SHP77 (cell line): ENCODE results near the gene ADCK2.
"Not testable (repeated sequence)": the region's sequence is repeated elsewhere in the genome, so short reads cannot be mapped to it uniquely, and the experiment has no call there.

Source experiments
- DNase-seq, 2 experiments: peaks; one replicate each; lab custom pipeline; 2025; lab: John Stamatoyannopoulos, UW

The ADCK2 gene

GRCh38 chr7:140738280-140738679 is 65.5 kb downstream of the ADCK2 start:
- no peak for DNase-seq

GRCh38 chr7:140743255-140743654 is 70.5 kb downstream of the ADCK2 start:
- DNase-seq: not testable (repeated sequence)

DNA sequence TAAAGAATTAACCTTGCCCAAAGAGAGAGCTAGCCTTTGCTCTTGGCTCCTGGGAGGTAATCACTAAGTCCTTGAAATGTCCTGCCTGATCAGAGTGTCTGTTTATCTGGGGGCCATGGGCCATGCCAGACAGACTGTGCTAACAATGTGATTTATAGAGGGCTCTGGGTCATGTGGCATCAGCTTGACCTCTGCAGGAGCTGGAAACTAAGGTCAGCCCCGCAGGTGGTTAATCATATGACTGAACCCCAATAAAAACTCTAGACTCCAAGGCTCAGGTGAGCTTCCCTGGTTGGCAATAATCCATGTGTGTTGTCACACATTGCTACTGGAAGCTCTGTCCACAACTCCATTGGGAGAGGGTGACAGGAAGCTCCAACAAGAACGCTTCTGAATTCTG is 71.3 kb downstream of the ADCK2 start:
- DNase-seq: no peak
